ENCODE results near the gene RNF5. TPM values are rescaled to one million over a fixed set of nuclear protein-coding genes. Genes with fewer than 3 reads are reported as not detected.
"Not testable (repeated sequence)": the region's sequence is repeated elsewhere in the genome, so short reads cannot be mapped to it uniquely, and the experiment has no call there.

The RNF5 gene
- total RNA-seq, 1 donor from 2014 or later, result 28.5 TPM

DNA sequence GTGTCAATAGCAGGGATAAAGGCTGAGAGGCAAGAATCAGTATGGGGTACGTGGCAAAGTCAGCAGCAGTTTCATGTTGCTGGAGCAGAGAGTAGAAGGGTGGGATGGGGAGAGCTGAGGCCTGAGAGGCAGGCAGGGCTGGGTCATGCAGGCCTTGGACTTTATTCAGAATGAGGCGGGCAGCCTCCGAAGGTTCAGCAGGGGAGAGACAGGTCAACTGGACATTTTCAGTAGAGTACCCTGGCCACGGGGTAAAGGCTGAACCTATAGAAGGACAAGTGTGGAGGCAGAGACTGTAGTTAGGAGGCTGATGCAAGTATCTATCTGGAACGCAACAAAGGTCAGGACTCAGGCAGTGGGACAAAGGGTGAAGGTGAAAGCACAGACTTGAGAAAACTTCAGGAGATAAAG lies 32.0 kb downstream of the RNF5 start:
- DNase-seq, result no peak

GRCh38 chr6:32211432-32211831 lies 33.2 kb downstream of the RNF5 start:
- DNase-seq, result not testable (repeated sequence)

GRCh38 chr6:32212076-32212760 lies 34.0 kb downstream of the RNF5 start:
- DNase-seq, result no peak

- DNase-seq, result no peak
Measured at GRCh38 chr6:32213649-32214048, 35.4 kb downstream of the RNF5 start.

DNA sequence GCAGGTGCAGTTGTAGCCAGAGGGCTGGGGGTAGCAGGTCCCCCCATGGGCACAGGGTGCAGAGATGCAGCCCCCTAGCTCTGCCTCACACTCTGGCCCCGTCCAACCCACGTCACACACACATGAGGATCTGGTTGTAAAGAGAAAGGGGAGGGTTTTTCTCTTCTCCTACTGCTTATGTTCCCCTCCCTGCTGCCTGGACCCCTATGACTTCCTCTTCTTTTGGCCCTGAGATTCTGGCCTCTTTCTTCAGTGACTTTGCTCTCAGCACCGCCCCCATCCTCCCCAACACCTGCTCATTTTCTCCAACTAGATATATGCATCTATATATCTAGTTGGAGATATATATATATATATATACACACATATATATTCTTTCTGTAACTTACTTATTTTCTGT lies 35.9 kb downstream of the RNF5 start:
- no peak for DNase-seq

GRCh38 chr6:32215617-32216016 lies 37.4 kb downstream of the RNF5 start:
- DNase-seq, result no peak

- no peak for DNase-seq
Measured at GRCh38 chr6:32216285-32216684, 38.1 kb downstream of the RNF5 start.

DNA sequence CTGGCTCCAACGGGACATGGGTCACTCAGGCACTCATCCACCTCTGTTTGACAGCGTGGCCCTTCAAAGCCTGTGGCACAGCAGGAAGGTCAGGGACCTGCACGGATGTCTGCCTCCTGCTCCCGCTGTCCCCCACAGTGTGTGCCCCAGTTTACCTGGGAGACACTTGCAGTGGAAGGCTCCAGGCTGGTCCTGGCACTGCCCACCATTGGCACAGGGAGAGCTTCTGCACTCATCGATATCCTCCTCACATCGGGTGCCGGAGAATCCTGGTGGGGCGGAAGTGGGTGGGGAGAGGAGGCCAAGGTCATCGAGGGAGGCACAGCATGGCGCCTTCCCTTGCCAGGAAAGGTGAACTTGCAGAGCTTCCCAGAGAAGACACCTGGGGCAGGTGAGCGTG lies 38.8 kb downstream of the RNF5 start:
- no peak for DNase-seq

GRCh38 chr6:32218167-32218566 lies 40.0 kb downstream of the RNF5 start:
- no peak for DNase-seq

GRCh38 chr6:32220021-32220420 lies 41.8 kb downstream of the RNF5 start:
- DNase-seq, result no peak

DNA sequence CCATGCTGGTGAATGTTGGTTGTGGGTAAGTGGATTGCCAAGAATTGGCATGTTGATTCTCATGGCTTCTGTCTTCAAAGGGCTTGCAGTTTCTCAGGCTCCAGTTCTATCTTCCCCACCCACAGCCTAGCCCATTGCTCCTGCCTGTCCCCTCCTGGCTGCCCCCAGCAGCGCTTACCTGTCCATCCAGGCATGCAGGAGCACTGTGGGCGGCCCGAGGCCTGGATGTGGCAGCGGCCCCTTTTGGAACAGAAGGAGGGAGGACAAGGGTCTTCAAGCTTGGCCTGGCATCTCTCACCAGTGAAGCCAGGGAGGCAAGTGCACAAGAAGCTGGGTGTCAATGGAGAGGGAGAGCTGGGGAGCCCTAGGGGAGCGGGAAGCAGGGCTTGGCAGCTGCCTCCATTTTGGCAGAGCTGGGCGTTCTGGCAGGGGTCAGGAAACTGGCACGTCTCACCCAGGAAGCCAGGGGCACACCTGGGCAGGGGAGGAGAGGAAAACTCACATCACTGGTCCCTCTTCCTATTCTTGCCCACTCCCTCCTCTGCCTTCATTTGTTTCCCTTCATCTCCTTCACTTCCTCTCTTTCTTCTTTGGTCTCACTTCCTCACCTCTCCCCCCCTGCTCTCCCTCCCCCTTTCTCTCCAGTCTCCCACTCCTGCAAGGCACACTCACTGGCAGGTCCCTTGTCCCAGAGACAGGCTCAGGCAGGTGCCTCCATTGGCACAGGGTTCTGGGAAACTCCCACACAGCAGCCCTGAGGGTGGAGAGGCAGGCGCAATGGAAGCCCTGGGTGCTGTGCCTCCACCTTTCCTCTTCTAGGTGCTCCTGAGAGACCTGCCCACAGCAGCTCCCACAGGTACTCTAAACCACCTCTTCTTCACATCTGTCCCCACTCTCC lies 44.4 kb downstream of the RNF5 start:
- DNase-seq, result no peak

DNA sequence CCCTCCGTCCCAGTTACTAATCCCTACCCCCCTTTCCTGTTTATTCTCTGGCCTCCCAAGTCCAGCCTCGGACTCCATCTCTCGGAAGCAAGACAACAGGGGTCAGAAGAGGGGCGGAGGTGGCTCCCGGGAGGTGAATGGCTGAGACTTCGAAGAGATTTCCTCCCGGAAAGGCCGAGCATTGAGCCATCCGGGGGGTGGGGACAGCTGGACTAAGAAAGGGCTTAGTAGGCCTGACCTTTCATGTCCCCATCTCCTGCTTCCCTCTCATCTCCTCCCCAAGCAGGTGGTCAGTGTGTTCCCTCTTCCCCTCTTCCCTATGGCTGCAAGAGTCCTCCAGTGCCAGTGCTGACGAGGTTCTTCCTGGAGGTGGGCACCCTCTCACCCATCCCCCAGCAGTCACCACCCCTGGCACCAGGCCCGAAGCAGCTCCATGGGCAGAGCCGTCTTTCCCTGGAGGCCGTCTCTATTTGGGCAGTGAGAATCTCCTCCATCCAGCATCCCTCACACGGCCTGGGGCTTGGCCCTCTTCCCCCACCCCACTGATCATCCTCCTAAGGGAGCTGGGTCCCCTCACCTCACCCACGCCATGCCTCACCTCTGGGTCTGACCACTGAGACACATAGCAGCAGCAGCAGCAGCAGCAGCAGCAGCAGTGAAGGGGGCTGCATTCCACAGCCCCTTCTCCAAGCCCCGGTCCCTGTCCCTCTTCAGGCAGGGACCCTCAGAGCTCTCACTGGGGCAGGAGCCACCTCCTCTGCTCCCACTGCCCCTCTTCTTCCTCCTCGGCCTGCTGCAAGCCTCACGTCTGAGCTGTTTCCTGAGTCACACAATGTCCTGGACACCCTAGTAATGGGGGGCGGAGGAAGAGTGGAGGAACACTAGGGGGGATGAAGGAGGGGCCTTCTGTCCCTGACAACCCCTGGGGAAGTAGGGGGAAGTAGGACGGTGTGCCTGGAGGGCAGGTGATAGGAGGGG lies 45.3 kb downstream of the RNF5 start, which contains the start of gene NOTCH4:
Gene NOTCH4, minus strand, starts transcription at position 810 of the 978 bp plus-strand sequence. Its CDS starts 139 bp downstream, at position 671.
- no peak for DNase-seq

- no peak for DNase-seq
Measured at GRCh38 chr6:32224696-32225095, 46.5 kb downstream of the RNF5 start.

- no peak for DNase-seq
Measured at GRCh38 chr6:32226434-32226833, 48.2 kb downstream of the RNF5 start.

Small RNAs within 50 kb of the gene (small RNA-seq; reads per million reads assigned to genes)
- gene AL662884.1 (ENCODE audit: low replicate concordance) (not detected), gene MIR6833 (ENCODE audit: low replicate concordance) (not detected)

Other genes with a start within 250 kb of the RNF5 start
- gene CFB, start 232.3 kb upstream of the RNF5 start, total RNA-seq, result 2.2 TPM
- gene NELFE, start 219.4 kb upstream of the RNF5 start, total RNA-seq, result 46.1 TPM
- gene SKIC2, start 219.2 kb upstream of the RNF5 start, total RNA-seq, result 23.3 TPM
- 5.8 TPM for gene DXO, start 206.3 kb upstream of the RNF5 start, total RNA-seq
- 5.8 TPM for gene C4A, start 196.3 kb upstream of the RNF5 start, total RNA-seq
- gene C4B, start 163.6 kb upstream of the RNF5 start, total RNA-seq, result 4.2 TPM
- gene CYP21A2, start 140.0 kb upstream of the RNF5 start, total RNA-seq, result not detected
- 64.4 TPM for gene TNXB, start 69.1 kb upstream of the RNF5 start, total RNA-seq
- 23.1 TPM for gene ATF6B, start 50.2 kb upstream of the RNF5 start, total RNA-seq
- gene FKBPL, start 48.1 kb upstream of the RNF5 start, total RNA-seq, result 5.0 TPM
- gene PRRT1, start 26.5 kb upstream of the RNF5 start, total RNA-seq, result 0.20 TPM
- 124 TPM for gene PPT2, start 24.3 kb upstream of the RNF5 start, total RNA-seq
- gene EGFL8, start 13.8 kb upstream of the RNF5 start, total RNA-seq, result 17.2 TPM
- 13.6 TPM for gene AGPAT1, start 2.3 kb upstream of the RNF5 start, total RNA-seq
- 2.7 TPM for gene AGER, start 5.8 kb downstream of the RNF5 start, total RNA-seq
- 51.6 TPM for gene PBX2, start 11.8 kb downstream of the RNF5 start, total RNA-seq
- 4.1 TPM for gene GPSM3, start 14.2 kb downstream of the RNF5 start, total RNA-seq
- 8.1 TPM for gene NOTCH4, start 45.7 kb downstream of the RNF5 start, total RNA-seq
- gene TSBP1, start 193.5 kb downstream of the RNF5 start, total RNA-seq, result not detected
- not detected for gene BTNL2, start 228.8 kb downstream of the RNF5 start, total RNA-seq